ENCODE data around the gene NDUFAF5.
A peak's percentile ranks its signal among the peaks of the same experiment; 100 is the strongest.

NDUFAF5 gene

DNA sequence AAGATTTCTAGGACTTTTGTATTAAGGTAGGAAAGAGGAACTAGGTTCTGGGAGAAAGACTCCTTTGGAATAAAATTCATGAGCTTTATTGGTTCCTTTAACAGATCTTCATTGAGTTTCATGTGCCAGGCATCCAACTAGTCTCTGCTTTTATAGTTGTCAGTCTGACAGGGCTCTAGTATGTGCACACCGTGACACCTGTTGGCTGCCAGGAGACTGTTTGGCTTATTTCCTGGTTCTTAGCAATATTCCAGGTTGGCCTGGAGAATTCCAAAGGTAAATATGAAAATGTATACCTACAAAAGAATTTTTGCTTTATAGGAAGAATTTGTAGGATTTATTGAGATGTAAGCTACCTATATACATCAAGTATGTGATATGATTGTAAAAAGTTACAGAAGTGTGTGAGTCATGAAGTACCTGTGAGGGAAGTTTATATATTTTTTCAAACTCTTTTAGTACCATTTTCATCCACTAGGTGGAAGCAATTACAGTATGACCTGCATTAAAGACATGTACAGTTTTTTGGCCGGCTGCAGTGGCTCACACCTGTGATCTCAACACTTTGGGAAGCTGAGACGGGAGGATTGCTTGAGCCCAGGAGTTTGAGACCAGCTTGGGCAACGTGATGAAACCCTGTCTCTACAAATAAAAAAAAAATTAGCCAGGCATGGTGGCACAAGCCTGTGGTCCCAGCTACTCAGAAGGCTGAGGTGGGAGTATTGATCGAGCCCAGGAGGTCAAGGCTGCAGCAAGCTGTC is 35.2 kb downstream of the NDUFAF5 start:
- peak; percentile 50 for DNase-seq (ENCODE audit: low spot score)

GRCh38 chr20:13821876-13822275 is 37.0 kb downstream of the NDUFAF5 start:
- no peak for DNase-seq (ENCODE audit: low spot score)

- DNase-seq (ENCODE audit: low spot score) = no peak
Measured at GRCh38 chr20:13822459-13822858, 37.6 kb downstream of the NDUFAF5 start.

DNA sequence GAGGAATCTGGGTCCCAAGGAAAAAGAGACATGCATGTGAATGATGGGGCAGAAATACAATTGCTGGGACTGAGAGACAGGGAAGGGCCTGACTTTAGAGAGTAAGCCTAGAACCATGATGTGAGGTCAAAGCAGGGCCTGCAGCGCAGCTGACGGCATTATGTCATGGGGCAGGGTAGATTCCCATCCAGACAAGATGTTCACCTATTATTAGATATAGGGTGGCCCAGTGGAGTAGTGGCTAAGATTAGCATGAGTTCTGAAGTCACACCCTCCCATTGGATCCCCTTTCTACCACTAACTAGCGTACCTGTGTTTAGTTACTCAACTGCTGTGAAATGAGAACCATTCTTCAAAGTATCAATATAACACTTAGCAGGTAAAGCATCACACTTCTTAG is 39.6 kb downstream of the NDUFAF5 start:
- no peak for DNase-seq (ENCODE audit: low spot score)

DNA sequence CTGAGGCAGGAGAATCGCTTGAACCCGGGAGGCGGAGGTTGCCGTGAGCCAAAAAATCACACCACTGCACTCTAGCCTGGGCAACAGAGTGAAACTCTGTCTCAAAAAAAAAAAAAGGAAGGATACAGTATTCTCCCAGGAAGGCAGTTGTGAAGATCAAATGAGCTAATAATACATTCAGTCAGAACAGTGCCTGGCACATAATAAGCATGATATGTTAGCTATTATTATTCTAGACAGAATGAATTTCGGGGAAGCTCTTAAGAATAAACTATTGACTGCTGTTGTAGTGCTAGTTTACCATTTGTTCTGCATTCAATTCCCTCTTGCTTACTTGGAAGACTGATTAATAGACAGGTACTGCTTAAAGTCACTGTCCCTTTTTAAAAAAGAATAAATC is 40.6 kb downstream of the NDUFAF5 start:
- DNase-seq (ENCODE audit: low spot score) = no peak

DNA sequence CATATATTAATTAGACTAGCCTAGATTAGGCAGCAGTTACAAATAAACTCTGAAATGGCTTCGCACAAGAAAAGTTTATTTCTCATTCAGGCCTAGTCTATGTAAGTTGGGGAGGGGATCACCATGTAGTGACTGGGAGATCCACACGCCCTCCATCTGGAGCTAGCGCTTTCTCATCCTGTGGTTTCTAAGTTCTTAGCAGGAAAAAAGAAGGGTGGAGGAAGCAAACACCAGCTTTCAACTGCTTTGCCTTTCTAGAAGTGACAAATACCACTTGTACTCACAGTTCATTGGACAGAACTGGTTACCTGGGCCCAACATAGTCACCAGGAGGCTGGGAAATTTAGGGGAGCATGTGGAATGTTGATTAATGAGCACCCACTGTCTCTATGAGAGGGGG is 46.6 kb downstream of the NDUFAF5 start:
- no peak for DNase-seq (ENCODE audit: low spot score)

GRCh38 chr20:13838664-13839063 is 53.8 kb downstream of the NDUFAF5 start:
- DNase-seq (ENCODE audit: low spot score) = no peak

GRCh38 chr20:13839421-13840092 is 54.7 kb downstream of the NDUFAF5 start:
- DNase-seq (ENCODE audit: low spot score) = no peak

- DNase-seq (ENCODE audit: low spot score) = no peak
Measured at GRCh38 chr20:13840093-13840465, 55.3 kb downstream of the NDUFAF5 start.

- DNase-seq (ENCODE audit: low spot score) = no peak
Measured at GRCh38 chr20:13841206-13841605, 56.4 kb downstream of the NDUFAF5 start.

DNA sequence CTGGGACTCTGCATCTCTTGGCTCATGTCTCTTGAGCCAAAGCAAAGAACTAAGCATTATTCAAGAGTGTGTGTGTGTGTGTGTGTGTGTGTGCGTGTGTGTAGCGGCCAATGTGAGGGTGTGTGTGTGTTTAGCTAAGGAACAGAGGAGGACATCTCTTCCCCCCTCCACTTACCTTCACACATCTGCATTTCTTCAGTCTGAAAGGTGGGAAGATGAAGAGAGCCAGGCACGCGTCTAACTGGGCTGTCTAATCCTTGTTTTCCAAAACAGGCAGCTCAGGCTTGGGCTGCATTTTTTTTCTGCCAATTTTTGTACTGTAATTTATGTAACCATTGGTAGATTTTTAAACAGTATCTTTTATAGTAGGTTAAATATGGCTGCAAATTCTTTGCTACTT is 59.5 kb downstream of the NDUFAF5 start:
- no peak for DNase-seq (ENCODE audit: low spot score)

DNA sequence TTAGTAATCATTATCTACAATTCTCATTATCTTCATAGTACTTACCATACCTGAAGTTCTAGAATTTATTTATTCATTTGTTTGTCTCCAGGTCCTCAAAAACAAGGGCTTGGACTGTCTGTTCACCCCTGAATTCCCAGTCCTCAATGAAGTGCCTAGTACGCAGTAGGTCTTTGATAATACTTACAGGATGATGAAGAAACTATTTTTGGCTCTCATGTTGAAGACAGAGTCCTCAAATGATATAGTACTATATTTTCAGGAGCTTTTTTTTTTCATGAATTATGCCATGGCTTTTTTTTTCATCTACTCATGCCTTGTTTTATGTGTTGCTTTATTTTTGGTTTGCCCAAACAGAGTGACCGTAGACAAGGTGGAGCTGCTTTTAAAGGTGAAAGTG is 66.5 kb downstream of the NDUFAF5 start:
- no peak for DNase-seq (ENCODE audit: low spot score)

- no peak for DNase-seq (ENCODE audit: low spot score)
Measured at GRCh38 chr20:13852306-13852705, 67.5 kb downstream of the NDUFAF5 start.

GRCh38 chr20:13855613-13856012 is 70.8 kb downstream of the NDUFAF5 start:
- DNase-seq (ENCODE audit: low spot score) = no peak

DNA sequence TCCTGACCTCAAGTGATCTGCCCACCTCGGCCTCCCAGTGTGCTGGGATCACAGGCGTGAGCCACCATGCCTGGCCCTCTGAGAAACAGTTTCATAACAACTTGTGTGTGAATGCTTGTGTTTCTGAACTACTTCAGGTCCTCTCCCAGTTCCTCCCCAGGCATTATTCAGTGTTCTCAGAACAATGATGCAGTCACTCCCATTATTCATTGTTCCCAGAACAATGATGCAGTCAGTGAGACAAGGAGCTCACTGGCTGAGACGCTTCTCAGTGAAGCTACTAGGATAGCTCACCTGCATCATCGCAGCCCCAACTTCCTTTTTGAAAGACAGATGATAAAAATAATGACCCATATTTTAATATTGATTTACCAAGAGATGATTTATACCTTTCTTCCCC is 71.5 kb downstream of the NDUFAF5 start:
- DNase-seq (ENCODE audit: low spot score) = no peak

- no peak for DNase-seq (ENCODE audit: low spot score)
Measured at GRCh38 chr20:13857304-13857703, 72.5 kb downstream of the NDUFAF5 start.

GRCh38 chr20:13857961-13858360 is 73.1 kb downstream of the NDUFAF5 start:
- DNase-seq (ENCODE audit: low spot score) = no peak

DNA sequence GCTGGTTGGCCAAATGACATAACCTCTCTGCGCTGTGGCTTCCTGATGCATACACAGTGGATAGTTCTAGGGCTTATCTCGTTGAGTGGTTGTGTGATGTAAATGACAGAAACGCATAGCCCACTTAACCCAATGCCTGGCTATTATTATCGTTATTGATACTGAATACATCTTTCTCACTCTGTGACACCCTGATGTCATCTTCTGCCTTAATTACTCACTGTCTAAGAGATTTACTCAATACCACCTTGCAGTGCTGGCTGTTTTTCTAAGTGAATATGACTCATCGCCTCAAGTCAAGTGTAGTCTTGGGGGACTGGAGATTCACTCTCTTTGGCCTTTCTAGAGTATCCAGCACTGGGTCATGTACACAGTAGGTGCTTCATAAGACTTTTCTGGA is 73.6 kb downstream of the NDUFAF5 start:
- no peak for DNase-seq (ENCODE audit: low spot score)

GRCh38 chr20:13858871-13859270 is 74.0 kb downstream of the NDUFAF5 start:
- no peak for DNase-seq (ENCODE audit: low spot score)

GRCh38 chr20:13862245-13862644 is 77.4 kb downstream of the NDUFAF5 start:
- DNase-seq (ENCODE audit: low spot score) = no peak

DNA sequence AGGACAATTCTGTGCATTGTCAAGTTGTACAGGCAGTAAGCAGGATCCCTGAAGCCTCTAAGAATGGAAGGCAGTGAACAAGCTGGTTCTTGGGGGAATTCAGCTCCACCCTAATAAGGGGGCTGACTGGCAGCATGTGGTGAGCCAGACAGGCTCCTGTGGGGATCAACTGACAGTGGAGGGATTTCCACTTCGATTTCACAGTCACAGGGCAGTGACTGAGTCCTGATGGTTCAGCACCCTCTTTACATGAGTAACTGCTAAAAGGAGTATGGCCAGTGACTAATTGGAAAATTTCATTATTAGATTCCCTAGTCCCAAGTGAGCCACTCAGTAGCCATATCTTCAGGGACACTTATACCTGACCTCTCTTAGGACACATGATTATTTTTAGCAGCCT is 78.4 kb downstream of the NDUFAF5 start:
- DNase-seq (ENCODE audit: low spot score) = no peak

DNA sequence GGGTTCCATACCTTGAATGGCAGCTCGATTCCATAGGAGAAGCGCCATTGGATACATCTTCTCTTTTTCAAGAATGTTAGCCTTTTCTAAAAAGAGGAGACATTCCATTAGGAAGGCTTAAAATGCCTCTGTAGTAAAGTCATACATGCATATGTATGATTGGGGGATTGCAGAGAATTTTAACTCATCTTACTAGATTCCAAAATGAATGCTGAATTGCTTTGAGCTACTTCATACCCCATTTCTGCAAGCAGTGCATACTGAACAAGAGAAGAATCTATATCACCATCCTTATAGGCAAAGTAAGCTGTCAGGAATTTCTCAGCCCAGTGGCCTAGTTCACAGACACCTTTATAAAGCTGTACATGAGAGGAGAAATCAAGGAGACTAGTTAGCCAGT is 80.3 kb downstream of the NDUFAF5 start:
- DNase-seq (ENCODE audit: low spot score) = no peak

GRCh38 chr20:13865791-13866351 is 81.0 kb downstream of the NDUFAF5 start:
- DNase-seq (ENCODE audit: low spot score) = no peak

All from SK-N-DZ (cell line).